Thoracic aorta (tissue), 2 donors: ENCODE measurements around the gene PDLIM5. TPM values are rescaled to one million over a fixed set of nuclear protein-coding genes. Genes with fewer than 3 reads are reported as not detected.
A peak's percentile ranks its signal among the peaks of the same experiment; 100 is the strongest.

ENCODE experiments used
- ATAC-seq: fragments of 150-250 bp; one replicate; pipeline ENCODE4 v1.8.0; 2017; ENCODE audit warnings: low read depth; ENCODE audit not compliant: insufficient number of reproducible peaks, low FRiP score
- DNase-seq: peaks from one replicate; pipeline ENCODE4 v3.0.0-alpha.2; 2020; ENCODE audit warnings: low spot score
- H3K27ac ChIP-seq, 2 donors: fragments of 200-600 bp; sonication (generic); 1 replicate in 1 of 2; 2 replicates in 1 of 2; pipeline ENCODE4 v1.5.1; 2016; ENCODE audit warnings: mild to moderate bottlenecking in 2 of 2, moderate library complexity in 2 of 2
- H3K27me3 ChIP-seq: fragments of 200-600 bp; sonication (generic); replicated peaks from 2 replicates; pipeline ENCODE4 v1.6.0; 2016; ENCODE audit warnings: mild to moderate bottlenecking; ENCODE audit not compliant: insufficient read depth
- H3K36me3 ChIP-seq: fragments of 200-600 bp; sonication (generic); one replicate; pipeline ENCODE4 v1.5.1; 2016
- H3K4me1 ChIP-seq, 2 donors: fragments of 200-600 bp; sonication (generic); 1 replicate in 1 of 2; 2 replicates in 1 of 2; pipeline versions ENCODE4 v1.5.1 to v1.6.0; 2016; ENCODE audit warnings: low read depth in 2 of 2, mild to moderate bottlenecking in 1 of 2; ENCODE audit not compliant: control insufficient read depth in 1 of 2
- H3K4me3 ChIP-seq: fragments of 200-600 bp; sonication (generic); 2 replicates; pipeline ENCODE4 v1.5.1; 2016; ENCODE audit warnings: mild to moderate bottlenecking
- H3K9me3 ChIP-seq: fragments of 200-600 bp; sonication (generic); 2 replicates; pipeline ENCODE4 v1.5.1; 2016
- CTCF ChIP-seq: fragments of 200-600 bp; sonication (generic); IDR thresholded peaks from one replicate; pipeline ENCODE4 v1.5.1; 2019; ENCODE audit warnings: antibody characterized with exemption
- total RNA-seq, 2 donors: library from RNA; depleted of rRNA; stranded (reverse); fragments of >200 nt; gene quantifications; one replicate each; pipeline versions ENCODE4 v1.1.0 to v1.2.3, GENCODE V29; 2016

PDLIM5 gene
- total RNA-seq, 2 donors from 2014 or later = 275 to 328 TPM

GRCh38 chr4:94452476-94453371, 982 bp downstream of the PDLIM5 start:
- DNase-seq = peak; percentile 53
- Histone ChIP-seq H3K4me3 (peak overlapping the region; percentile 99), H3K36me3 (peaks cover 5% of the 10 kb centered on the region), H3K27ac (peak overlapping the region; percentile 98 to 100), H3K9me3 (no peaks in the 10 kb centered on the region), H3K4me1 (peaks cover 17 to 44% of the 10 kb centered on the region in 2 donors), H3K27me3 (no peaks in the 10 kb centered on the region)
- ATAC-seq = peak; percentile 79
- no peak for TF ChIP-seq CTCF

GRCh38 chr4:94453391-94453963, 1.7 kb downstream of the PDLIM5 start:
- Histone ChIP-seq H3K27ac (peak overlapping the region; percentile 98 to 100), H3K4me1 (peaks cover 21 to 43% of the 10 kb centered on the region in 2 donors), H3K4me3 (peak overlapping the region; percentile 99), H3K9me3 (no peaks in the 10 kb centered on the region), H3K36me3 (peaks cover 5% of the 10 kb centered on the region), H3K27me3 (no peaks in the 10 kb centered on the region)
- ATAC-seq (no peak), DNase-seq (no peak)
- no peak for TF ChIP-seq CTCF

GRCh38 chr4:94454405-94454804, 2.7 kb downstream of the PDLIM5 start:
- H3K27me3 ChIP-seq = no peaks in the 10 kb centered on the region
- peaks cover 5% of the 10 kb centered on the region for H3K36me3 ChIP-seq
- peak overlapping the region; percentile 98 to 100 for H3K27ac ChIP-seq
- DNase-seq = no peak
- no peaks in the 10 kb centered on the region for H3K9me3 ChIP-seq
- ATAC-seq = no peak
- TF ChIP-seq CTCF = no peak
- peak overlapping the region; percentile 99 for H3K4me3 ChIP-seq
- peaks cover 24 to 52% of the 10 kb centered on the region in 2 donors for H3K4me1 ChIP-seq

GRCh38 chr4:94455081-94455480, 3.3 kb downstream of the PDLIM5 start:
- Histone ChIP-seq H3K4me1 (peaks cover 27 to 59% of the 10 kb centered on the region in 2 donors), H3K27ac (peak overlapping the region; percentile 98 to 100), H3K27me3 (no peaks in the 10 kb centered on the region), H3K9me3 (no peaks in the 10 kb centered on the region), H3K4me3 (peak overlapping the region; percentile 99), H3K36me3 (peaks cover 5% of the 10 kb centered on the region)
- DNase-seq = peak; percentile 65
- ATAC-seq = peak; percentile 15
- no peak for TF ChIP-seq CTCF

GRCh38 chr4:94457692-94458106, 6.0 kb downstream of the PDLIM5 start:
- H3K4me3 ChIP-seq = peak overlapping the region; percentile 99
- no peaks in the 10 kb centered on the region for H3K27me3 ChIP-seq
- peak overlapping the region; percentile 3 to 100 for H3K27ac ChIP-seq
- ATAC-seq (no peak), DNase-seq (no peak)
- H3K4me1 ChIP-seq = peaks cover 41 to 75% of the 10 kb centered on the region in 2 donors
- no peak for TF ChIP-seq CTCF
- H3K9me3 ChIP-seq = no peaks in the 10 kb centered on the region
- peaks cover 5% of the 10 kb centered on the region for H3K36me3 ChIP-seq
